SJSA1 (cell line): ENCODE data around the gene TCF12. TPM values are rescaled to one million over a fixed set of nuclear protein-coding genes. Genes with fewer than 3 reads are reported as not detected.
A peak's percentile ranks its signal among the peaks of the same experiment; 100 is the strongest.

Source experiments
- DNase-seq, 2 experiments: peaks; one replicate each; pipeline ENCODE4 v3.0.0-alpha.2; 2015 to 2020; ENCODE audit warnings: low spot score in 2 of 2, low read depth in 1 of 2
- H3K27ac ChIP-seq: fragments of 250-450 bp; sonication (Bioruptor Pico); 2 replicates; pipeline ENCODE4 v1.5.1; 2020; ENCODE audit warnings: mild to moderate bottlenecking, moderate library complexity
- H3K27me3 ChIP-seq: fragments of 250-450 bp; sonication (Bioruptor Pico); replicated peaks from 2 replicates; pipeline ENCODE4 v1.5.1; 2020; ENCODE audit warnings: mild to moderate bottlenecking, moderate library complexity
- H3K36me3 ChIP-seq: fragments of 250-450 bp; sonication (Bioruptor Pico); 2 replicates; pipeline ENCODE4 v1.5.1; 2020; ENCODE audit warnings: mild to moderate bottlenecking
- H3K4me1 ChIP-seq: fragments of 250-450 bp; sonication (Bioruptor Pico); replicated peaks from 2 replicates; pipeline ENCODE4 v1.6.1; 2021; ENCODE audit warnings: mild to moderate bottlenecking
- H3K4me3 ChIP-seq: fragments of 250-450 bp; sonication (Bioruptor Pico); 2 replicates; pipeline ENCODE4 v1.5.1; 2020; ENCODE audit warnings: mild to moderate bottlenecking
- H3K9me3 ChIP-seq: fragments of 250-450 bp; sonication (Bioruptor Pico); replicated peaks from 2 replicates; pipeline ENCODE4 v1.5.1; 2020; ENCODE audit warnings: mild to moderate bottlenecking
- total RNA-seq: library from RNA; depleted of rRNA; stranded (reverse); fragments of >200 nt; shearing (Covaris generic); gene quantifications from 2 replicates; pipeline ENCODE4 v1.2.3, GENCODE V29; 2014

Gene TCF12
- total RNA-seq, 1 experiment from 2014 or later = 69.5 TPM

GRCh38 chr15:56964182-56964581 lies 45.7 kb downstream of the TCF12 start:
- H3K27me3 ChIP-seq = no peaks in the 10 kb centered on the region
- H3K36me3 ChIP-seq = no peaks in the 10 kb centered on the region
- DNase-seq = no peak
- H3K9me3 ChIP-seq = no peaks in the 10 kb centered on the region
- no peak overlapping the region for H3K27ac ChIP-seq
- H3K4me3 ChIP-seq = no peak overlapping the region
- no peaks in the 10 kb centered on the region for H3K4me1 ChIP-seq

- Histone ChIP-seq H3K36me3 (no peaks in the 10 kb centered on the region), H3K27me3 (no peaks in the 10 kb centered on the region), H3K9me3 (no peaks in the 10 kb centered on the region), H3K27ac (no peak overlapping the region), H3K4me1 (no peaks in the 10 kb centered on the region), H3K4me3 (no peak overlapping the region)
- no peak for DNase-seq
Observed at GRCh38 chr15:56965231-56966013, 47.0 kb downstream of the TCF12 start.

- no peak for DNase-seq
- no peaks in the 10 kb centered on the region for H3K27me3 ChIP-seq
- H3K36me3 ChIP-seq = no peaks in the 10 kb centered on the region
- no peaks in the 10 kb centered on the region for H3K9me3 ChIP-seq
- H3K27ac ChIP-seq = no peak overlapping the region
- H3K4me3 ChIP-seq = no peak overlapping the region
- H3K4me1 ChIP-seq = no peaks in the 10 kb centered on the region
Observed at GRCh38 chr15:56967336-56967735, 48.9 kb downstream of the TCF12 start.

GRCh38 chr15:56968256-56968655 lies 49.8 kb downstream of the TCF12 start:
- Histone ChIP-seq H3K9me3 (no peaks in the 10 kb centered on the region), H3K27me3 (no peaks in the 10 kb centered on the region), H3K4me1 (no peaks in the 10 kb centered on the region), H3K4me3 (no peak overlapping the region), H3K27ac (no peak overlapping the region), H3K36me3 (no peaks in the 10 kb centered on the region)
- no peak for DNase-seq

GRCh38 chr15:56968821-56969220 lies 50.4 kb downstream of the TCF12 start:
- Histone ChIP-seq H3K36me3 (no peaks in the 10 kb centered on the region), H3K9me3 (no peaks in the 10 kb centered on the region), H3K27ac (no peak overlapping the region), H3K4me3 (no peak overlapping the region), H3K27me3 (no peaks in the 10 kb centered on the region), H3K4me1 (no peaks in the 10 kb centered on the region)
- DNase-seq = no peak

- DNase-seq = no peak
- Histone ChIP-seq H3K4me1 (no peaks in the 10 kb centered on the region), H3K4me3 (no peak overlapping the region), H3K27me3 (no peaks in the 10 kb centered on the region), H3K36me3 (no peaks in the 10 kb centered on the region), H3K9me3 (no peaks in the 10 kb centered on the region), H3K27ac (no peak overlapping the region)
Observed at GRCh38 chr15:56969265-56969895, 50.9 kb downstream of the TCF12 start.

GRCh38 chr15:56971571-56971970 lies 53.1 kb downstream of the TCF12 start:
- no peaks in the 10 kb centered on the region for H3K9me3 ChIP-seq
- no peak for DNase-seq
- no peaks in the 10 kb centered on the region for H3K4me1 ChIP-seq
- H3K4me3 ChIP-seq = no peak overlapping the region
- no peaks in the 10 kb centered on the region for H3K27me3 ChIP-seq
- H3K27ac ChIP-seq = no peak overlapping the region
- no peaks in the 10 kb centered on the region for H3K36me3 ChIP-seq

- H3K27ac ChIP-seq = no peak overlapping the region
- H3K4me1 ChIP-seq = no peaks in the 10 kb centered on the region
- no peaks in the 10 kb centered on the region for H3K9me3 ChIP-seq
- no peaks in the 10 kb centered on the region for H3K36me3 ChIP-seq
- H3K4me3 ChIP-seq = no peak overlapping the region
- DNase-seq = no peak
- no peaks in the 10 kb centered on the region for H3K27me3 ChIP-seq
Observed at GRCh38 chr15:56972016-56972415, 53.6 kb downstream of the TCF12 start.

- Histone ChIP-seq H3K27ac (no peak overlapping the region), H3K27me3 (no peaks in the 10 kb centered on the region), H3K36me3 (no peaks in the 10 kb centered on the region), H3K4me3 (no peak overlapping the region), H3K9me3 (no peaks in the 10 kb centered on the region), H3K4me1 (no peaks in the 10 kb centered on the region)
- DNase-seq = no peak
Observed at GRCh38 chr15:56972426-56972825, 54.0 kb downstream of the TCF12 start.

GRCh38 chr15:56973463-56973862 lies 55.0 kb downstream of the TCF12 start:
- H3K27ac ChIP-seq = no peak overlapping the region

GRCh38 chr15:56977232-56977631 lies 58.8 kb downstream of the TCF12 start:
- H3K9me3 ChIP-seq = no peaks in the 10 kb centered on the region
- H3K27ac ChIP-seq = no peak overlapping the region

More at GRCh38 chr15:56973463-56973862, 55.0 kb downstream of the TCF12 start:
- no peak for DNase-seq
- no peak overlapping the region for H3K4me3 ChIP-seq
- H3K36me3 ChIP-seq = no peaks in the 10 kb centered on the region
- peaks cover 6% of the 10 kb centered on the region for H3K4me1 ChIP-seq
- no peaks in the 10 kb centered on the region for H3K27me3 ChIP-seq
- H3K9me3 ChIP-seq = no peaks in the 10 kb centered on the region

GRCh38 chr15:56978898-56979662 lies 60.6 kb downstream of the TCF12 start:
- peaks cover 23% of the 10 kb centered on the region for H3K4me1 ChIP-seq
- H3K36me3 ChIP-seq = no peaks in the 10 kb centered on the region
- no peaks in the 10 kb centered on the region for H3K27me3 ChIP-seq
- peak overlapping the region; percentile 62 for H3K27ac ChIP-seq
- peak in 1 of 2 experiments; percentile 51 for DNase-seq
- no peak overlapping the region for H3K4me3 ChIP-seq
- no peaks in the 10 kb centered on the region for H3K9me3 ChIP-seq

More at GRCh38 chr15:56977232-56977631, 58.8 kb downstream of the TCF12 start:
- DNase-seq = no peak
- no peaks in the 10 kb centered on the region for H3K27me3 ChIP-seq
- no peaks in the 10 kb centered on the region for H3K36me3 ChIP-seq
- H3K4me1 ChIP-seq = peaks cover 23% of the 10 kb centered on the region
- no peak overlapping the region for H3K4me3 ChIP-seq

- no peaks in the 10 kb centered on the region for H3K27me3 ChIP-seq
- H3K4me1 ChIP-seq = peaks cover 36% of the 10 kb centered on the region
- H3K9me3 ChIP-seq = no peaks in the 10 kb centered on the region
- H3K27ac ChIP-seq = no peak overlapping the region
- H3K4me3 ChIP-seq = no peak overlapping the region
- H3K36me3 ChIP-seq = no peaks in the 10 kb centered on the region
- no peak for DNase-seq
Observed at GRCh38 chr15:56980473-56980872, 62.0 kb downstream of the TCF12 start.

GRCh38 chr15:56981160-56981559 lies 62.7 kb downstream of the TCF12 start:
- no peaks in the 10 kb centered on the region for H3K36me3 ChIP-seq
- H3K4me1 ChIP-seq = peaks cover 42% of the 10 kb centered on the region
- no peak overlapping the region for H3K27ac ChIP-seq
- no peak for DNase-seq
- no peaks in the 10 kb centered on the region for H3K9me3 ChIP-seq
- H3K4me3 ChIP-seq = no peak overlapping the region
- no peaks in the 10 kb centered on the region for H3K27me3 ChIP-seq
